ENCODE results near the gene TCEANC2.
"Not testable (repeated sequence)": the region's sequence is repeated elsewhere in the genome, so short reads cannot be mapped to it uniquely, and the experiment has no call there.

Gene TCEANC2

GRCh38 chr1:54052934-54053744 lies at the start of gene TCEANC2, which contains the start of gene TMEM59:
Gene TCEANC2 (plus strand): TSS chr1:54053608. CDS start chr1:54054423, 815 bp downstream.
Gene TMEM59 (minus strand): TSS chr1:54053204. CDS start chr1:54053188, 16 bp downstream.
- peak; percentile 90 to 94 for DNase-seq (ENCODE audit: low read depth in 2 of 2)

- not testable (repeated sequence) for DNase-seq (ENCODE audit: low read depth in 2 of 2)
Observed at GRCh38 chr1:54003750-54004480, 49.5 kb upstream of the TCEANC2 start.

- DNase-seq (ENCODE audit: low read depth in 2 of 2): no peak
Observed at GRCh38 chr1:54004481-54005049, 48.8 kb upstream of the TCEANC2 start.

- no peak for DNase-seq (ENCODE audit: low read depth in 2 of 2)
Observed at GRCh38 chr1:54006508-54006907, 46.9 kb upstream of the TCEANC2 start.

GRCh38 chr1:54007613-54008012 lies 45.8 kb upstream of the TCEANC2 start:
- DNase-seq (ENCODE audit: low read depth in 2 of 2): no peak

- no peak for DNase-seq (ENCODE audit: low read depth in 2 of 2)
Observed at GRCh38 chr1:54008876-54009275, 44.5 kb upstream of the TCEANC2 start.

- DNase-seq (ENCODE audit: low read depth in 2 of 2): no peak
Observed at GRCh38 chr1:54009406-54009805, 44.0 kb upstream of the TCEANC2 start.

GRCh38 chr1:54010415-54011117 lies 42.8 kb upstream of the TCEANC2 start:
- no peak for DNase-seq (ENCODE audit: low read depth in 2 of 2)

GRCh38 chr1:54011316-54012007 lies 41.9 kb upstream of the TCEANC2 start:
- DNase-seq (ENCODE audit: low read depth in 2 of 2): no peak

- no peak for DNase-seq (ENCODE audit: low read depth in 2 of 2)
Observed at GRCh38 chr1:54012008-54012325, 41.4 kb upstream of the TCEANC2 start.

- DNase-seq (ENCODE audit: low read depth in 2 of 2): no peak
Observed at GRCh38 chr1:54012863-54013262, 40.5 kb upstream of the TCEANC2 start.

GRCh38 chr1:54013393-54014008 lies 39.9 kb upstream of the TCEANC2 start:
- no peak for DNase-seq (ENCODE audit: low read depth in 2 of 2)

GRCh38 chr1:54014009-54014629 lies 39.3 kb upstream of the TCEANC2 start:
- no peak for DNase-seq (ENCODE audit: low read depth in 2 of 2)

GRCh38 chr1:54016343-54017282 lies 36.8 kb upstream of the TCEANC2 start:
- no peak for DNase-seq (ENCODE audit: low read depth in 2 of 2)

- no peak for DNase-seq (ENCODE audit: low read depth in 2 of 2)
Observed at GRCh38 chr1:54017979-54018378, 35.4 kb upstream of the TCEANC2 start, which contains the start of gene LDLRAD1. Gene LDLRAD1 (minus strand): TSS chr1:54018186. CDS start chr1:54018112, 74 bp downstream.

- DNase-seq (ENCODE audit: low read depth in 2 of 2): no peak
Observed at GRCh38 chr1:54018635-54019034, 34.8 kb upstream of the TCEANC2 start.

GRCh38 chr1:54019562-54020176 lies 33.7 kb upstream of the TCEANC2 start:
- DNase-seq (ENCODE audit: low read depth in 2 of 2): not testable (repeated sequence)

- DNase-seq (ENCODE audit: low read depth in 2 of 2): no peak
Observed at GRCh38 chr1:54024358-54024757, 29.1 kb upstream of the TCEANC2 start.

- not testable (repeated sequence) for DNase-seq (ENCODE audit: low read depth in 2 of 2)
Observed at GRCh38 chr1:54024811-54025210, 28.6 kb upstream of the TCEANC2 start.

Data from stimulated activated CD8-positive, alpha-beta memory T cell treated with anti-CD3 and anti-CD28 coated beads, Interleukin-7, amount 100 ng/mL, for 1 hour (primary cell).